ENCODE measurements around the gene MARK2. TPM values are rescaled to one million over a fixed set of nuclear protein-coding genes. Genes with fewer than 3 reads are reported as not detected.
A peak's percentile ranks its signal among the peaks of the same experiment; 100 is the strongest.

Gene MARK2
- total RNA-seq, 1 donor from 2014 or later: 25.4 TPM

DNA sequence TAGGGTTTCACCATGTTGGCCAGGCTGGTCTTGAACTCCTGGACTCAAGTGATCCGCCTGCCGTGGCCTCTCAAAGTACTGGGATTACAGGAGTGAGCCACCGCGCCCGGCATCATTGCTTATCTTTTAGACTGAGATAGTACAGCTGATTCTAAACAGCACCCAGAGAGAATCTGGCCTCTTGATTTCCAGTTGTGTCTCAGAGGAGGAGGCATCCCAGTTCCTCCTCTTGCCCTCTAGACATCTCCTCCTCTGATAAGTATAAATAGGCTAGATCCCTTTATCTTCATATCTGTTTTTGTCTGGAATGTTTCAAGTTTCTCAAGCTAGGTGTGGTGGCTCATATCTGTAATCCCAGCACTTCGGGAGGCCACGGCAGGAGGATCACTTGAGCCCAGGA is 7.0 kb downstream of the MARK2 start:
- Mint-ChIP-seq H3K4me3 (no peak overlapping the region), H3K9me3 (no peaks in the 10 kb centered on the region), H3K27me3 (ENCODE audit: insufficient read depth, low read depth) (peaks cover 7% of the 10 kb centered on the region), H3K27ac (peak overlapping the region; percentile 46), H3K4me1 (peaks cover 36% of the 10 kb centered on the region), H3K36me3 (peaks cover 20% of the 10 kb centered on the region)
- Histone ChIP-seq H3K9ac (no peak overlapping the region), H3K27ac (no peak overlapping the region), H3K9me3 (ENCODE audit: low read depth) (no peaks in the 10 kb centered on the region), H3F3A (ENCODE audit: low read depth) (peaks cover 8% of the 10 kb centered on the region), H3K4me3 (no peak overlapping the region), H3K27me3 (no peaks in the 10 kb centered on the region), H3K4me1 (peaks cover 36% of the 10 kb centered on the region), H4K20me1 (ENCODE audit: low read depth) (peaks cover 90% of the 10 kb centered on the region), H3K4me2 (no peak overlapping the region), H3K36me3 (no peaks in the 10 kb centered on the region), H3K79me2 (ENCODE audit: low read depth) (peaks cover 99% of the 10 kb centered on the region), H2AFZ (replicated peaks) (no peak overlapping the region)
- DNase-seq (ENCODE audit: low spot score): no peak
- TF ChIP-seq EZH2 (IDR thresholded peaks at IDR 0.05) (no peak), EZH2phosphoT487 (IDR thresholded peaks at IDR 0.05) (no peak)
- TF ChIP-seq, protein P1, sequence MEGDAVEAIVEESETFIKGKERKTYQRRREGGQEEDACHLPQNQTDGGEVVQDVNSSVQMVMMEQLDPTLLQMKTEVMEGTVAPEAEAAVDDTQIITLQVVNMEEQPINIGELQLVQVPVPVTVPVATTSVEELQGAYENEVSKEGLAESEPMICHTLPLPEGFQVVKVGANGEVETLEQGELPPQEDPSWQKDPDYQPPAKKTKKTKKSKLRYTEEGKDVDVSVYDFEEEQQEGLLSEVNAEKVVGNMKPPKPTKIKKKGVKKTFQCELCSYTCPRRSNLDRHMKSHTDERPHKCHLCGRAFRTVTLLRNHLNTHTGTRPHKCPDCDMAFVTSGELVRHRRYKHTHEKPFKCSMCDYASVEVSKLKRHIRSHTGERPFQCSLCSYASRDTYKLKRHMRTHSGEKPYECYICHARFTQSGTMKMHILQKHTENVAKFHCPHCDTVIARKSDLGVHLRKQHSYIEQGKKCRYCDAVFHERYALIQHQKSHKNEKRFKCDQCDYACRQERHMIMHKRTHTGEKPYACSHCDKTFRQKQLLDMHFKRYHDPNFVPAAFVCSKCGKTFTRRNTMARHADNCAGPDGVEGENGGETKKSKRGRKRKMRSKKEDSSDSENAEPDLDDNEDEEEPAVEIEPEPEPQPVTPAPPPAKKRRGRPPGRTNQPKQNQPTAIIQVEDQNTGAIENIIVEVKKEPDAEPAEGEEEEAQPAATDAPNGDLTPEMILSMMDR (IDR thresholded peaks at IDR 0.05): no peak

DNA sequence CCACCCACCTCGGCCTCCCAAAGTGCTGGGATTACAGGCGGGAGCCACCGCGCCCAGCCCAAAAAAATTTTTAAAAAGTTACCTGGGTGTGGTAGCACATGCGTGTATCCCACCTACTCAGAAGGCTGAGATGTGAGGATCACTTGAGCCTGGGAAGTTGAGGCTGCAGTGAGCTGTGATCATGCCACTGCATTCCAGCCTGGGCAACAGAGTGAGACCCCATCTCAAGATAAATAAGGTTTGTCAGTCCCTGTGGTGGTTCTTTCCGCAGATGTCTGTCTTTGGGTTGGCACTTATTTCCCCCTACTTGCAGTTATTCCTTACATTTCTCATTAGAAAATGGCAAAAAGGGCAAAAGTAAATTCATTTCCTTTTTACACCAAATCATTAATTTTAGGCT is 8.0 kb downstream of the MARK2 start:
- peaks cover 99% of the 10 kb centered on the region for H3K79me2 ChIP-seq (ENCODE audit: low read depth)
- peak overlapping the region; percentile 38 for H3K27ac ChIP-seq

GRCh38 chr11:63847363-63847762 is 8.5 kb downstream of the MARK2 start:
- no peak for DNase-seq (ENCODE audit: low spot score)
- Mint-ChIP-seq H3K27ac (no peak overlapping the region), H3K9me3 (no peaks in the 10 kb centered on the region), H3K27me3 (ENCODE audit: insufficient read depth, low read depth) (peaks cover 7% of the 10 kb centered on the region), H3K4me3 (no peak overlapping the region), H3K4me1 (peaks cover 36% of the 10 kb centered on the region), H3K36me3 (peaks cover 17% of the 10 kb centered on the region)
- H3K79me2 ChIP-seq (ENCODE audit: low read depth): peaks cover 99% of the 10 kb centered on the region
- no peak overlapping the region for H3K4me2 ChIP-seq
- H4K20me1 ChIP-seq (ENCODE audit: low read depth): peaks cover 89% of the 10 kb centered on the region
- peaks cover 35% of the 10 kb centered on the region for H3K4me1 ChIP-seq
- peak overlapping the region; percentile 38 for H3K27ac ChIP-seq
- H3K36me3 ChIP-seq: no peaks in the 10 kb centered on the region
- no peak overlapping the region for H3K9ac ChIP-seq
- H2AFZ ChIP-seq (replicated peaks): no peak overlapping the region
- H3K9me3 ChIP-seq (ENCODE audit: low read depth): no peaks in the 10 kb centered on the region
- TF ChIP-seq EZH2 (IDR thresholded peaks at IDR 0.05) (no peak), EZH2phosphoT487 (IDR thresholded peaks at IDR 0.05) (no peak)
- TF ChIP-seq, protein P1 (IDR thresholded peaks at IDR 0.05): no peak
- no peak overlapping the region for H3K4me3 ChIP-seq
- no peaks in the 10 kb centered on the region for H3K27me3 ChIP-seq
- peaks cover 16% of the 10 kb centered on the region for H3F3A ChIP-seq (ENCODE audit: low read depth)

More for the DNA sequence above, 8.0 kb downstream of the MARK2 start:
- Histone ChIP-seq H3K9me3 (ENCODE audit: low read depth) (no peaks in the 10 kb centered on the region), H3K4me1 (peaks cover 35% of the 10 kb centered on the region), H3K36me3 (no peaks in the 10 kb centered on the region), H4K20me1 (ENCODE audit: low read depth) (peaks cover 90% of the 10 kb centered on the region), H3K27me3 (no peaks in the 10 kb centered on the region), H3K9ac (no peak overlapping the region), H3F3A (ENCODE audit: low read depth) (peaks cover 16% of the 10 kb centered on the region), H3K4me2 (no peak overlapping the region), H3K4me3 (no peak overlapping the region), H2AFZ (replicated peaks) (no peak overlapping the region)
- no peak overlapping the region for H3K4me3 Mint-ChIP-seq
- TF ChIP-seq EZH2 (IDR thresholded peaks at IDR 0.05) (no peak), EZH2phosphoT487 (IDR thresholded peaks at IDR 0.05) (no peak)
- TF ChIP-seq, protein P1 (IDR thresholded peaks at IDR 0.05): no peak
- peaks cover 7% of the 10 kb centered on the region for H3K27me3 Mint-ChIP-seq (ENCODE audit: insufficient read depth, low read depth)
- H3K4me1 Mint-ChIP-seq: peaks cover 35% of the 10 kb centered on the region
- peaks cover 17% of the 10 kb centered on the region for H3K36me3 Mint-ChIP-seq
- H3K9me3 Mint-ChIP-seq: no peaks in the 10 kb centered on the region
- DNase-seq (ENCODE audit: low spot score): no peak
- H3K27ac Mint-ChIP-seq: no peak overlapping the region
